ENCODE measurements around the gene PCDHGB4.

PCDHGB4 gene

GRCh38 chr5:141351591-141351990 lies 35.9 kb upstream of the PCDHGB4 start:
- H3K27ac ChIP-seq (ENCODE audit: extremely low read depth, low read depth, low read length): no peak overlapping the region
- peaks cover 2% of the 10 kb centered on the region; the same call in 1 of the 2 replicates for H3K4me1 ChIP-seq (ENCODE audit: control insufficient read depth, insufficient read depth, low read length)
- H3K4me3 ChIP-seq (ENCODE audit: low read depth, low read length): no peak overlapping the region
- no peak for TF ChIP-seq ZNF585B (tag by site-specific recombination; IDR thresholded peaks at IDR 0.05)
- TF ChIP-seq HOXA7 (CRISPR knock-in tag; IDR thresholded peaks at IDR 0.05; ENCODE audit: borderline replicate concordance): no peak
- TF ChIP-seq ZNF280C (tag by site-specific recombination; IDR thresholded peaks at IDR 0.05): no peak
- no peak for TF ChIP-seq ZNF677 (tag by site-specific recombination; IDR thresholded peaks at IDR 0.05)
- no peak for TF ChIP-seq ZNF626 (tag by site-specific recombination; IDR thresholded peaks at IDR 0.05)
- TF ChIP-seq ZNF600 (tag by site-specific recombination; IDR thresholded peaks at IDR 0.05): no peak
- TF ChIP-seq ZNF670 (tag by site-specific recombination; IDR thresholded peaks at IDR 0.05; ENCODE audit: low read depth): no peak
- H3K9me3 ChIP-seq (ENCODE audit: control insufficient read depth, insufficient read depth, low read depth, low read length): no peaks in the 10 kb centered on the region
- no peaks in the 10 kb centered on the region for H3K36me3 ChIP-seq (ENCODE audit: control insufficient read depth in 2 of 2, insufficient read depth in 1 of 2, low read length in 2 of 2)
- ChIA-PET CTCF (interaction anchor here (3.0 to 5.6 kb wide), 3 partner anchors 13 to 213 kb away, joined by 11 to 33 read pairs (median 17); partner anchors contain the start of genes PCDHGA11 and PCDHGA2), POLR2A (no interaction called here)

- CTCF ChIA-PET: interaction anchor here (0.7 to 2.6 kb wide), 19 partner anchors 9 to 213 kb away, joined by 3 to 17 read pairs (median 5); partner anchors contain the start of genes PCDHGA2, PCDHGA5 and TAF7
- Histone ChIP-seq H3K9me3 (ENCODE audit: control insufficient read depth, insufficient read depth, low read depth, low read length) (no peaks in the 10 kb centered on the region), H3K27ac (ENCODE audit: extremely low read depth, low read depth, low read length) (no peak within 1 kb of the TSS), H3K4me1 (ENCODE audit: control insufficient read depth, insufficient read depth, low read length) (peaks cover 2% of the 10 kb centered on the region; the same call in 1 of the 2 replicates), H3K36me3 (ENCODE audit: control insufficient read depth in 2 of 2, insufficient read depth in 1 of 2, low read length in 2 of 2) (no peaks in the 10 kb centered on the region), H3K4me3 (ENCODE audit: low read depth, low read length) (peak within 1 kb of the TSS; percentile 13)
- TF ChIP-seq ZNF555 (tag by site-specific recombination; conservative IDR thresholded peaks at IDR 0.05): no peak
- TF ChIP-seq ZNF654 (tag by site-specific recombination; IDR thresholded peaks at IDR 0.05; ENCODE audit: low read depth): peak; percentile 21
- TF ChIP-seq ZFP69B (tag by site-specific recombination; IDR thresholded peaks at IDR 0.05): no peak
- POLR2A ChIA-PET: no interaction called here
Observed at GRCh38 chr5:141354900-141355469, 32.5 kb upstream of the PCDHGB4 start, which contains the start of gene PCDHGA4. PCDHGA4 (plus strand) TSS chr5:141355021; CDS start chr5:141355108, 87 bp downstream.

GRCh38 chr5:141355641-141356040 lies 31.9 kb upstream of the PCDHGB4 start:
- Histone ChIP-seq H3K27ac (ENCODE audit: extremely low read depth, low read depth, low read length) (no peak overlapping the region), H3K36me3 (ENCODE audit: control insufficient read depth in 2 of 2, insufficient read depth in 1 of 2, low read length in 2 of 2) (no peaks in the 10 kb centered on the region), H3K4me1 (ENCODE audit: control insufficient read depth, insufficient read depth, low read length) (no peaks in the 10 kb centered on the region), H3K9me3 (ENCODE audit: control insufficient read depth, insufficient read depth, low read depth, low read length) (peaks cover 1% of the 10 kb centered on the region; the same call in 1 of the 2 replicates), H3K4me3 (ENCODE audit: low read depth, low read length) (no peak overlapping the region)
- CTCF ChIA-PET: interaction anchor here (0.7 to 2.6 kb wide), 12 partner anchors 9 to 208 kb away, joined by 3 to 17 read pairs (median 6); partner anchors contain the start of genes PCDHGA2 and PCDHGA5
- POLR2A ChIA-PET: no interaction called here
- TF ChIP-seq ZNF621 (tag by site-specific recombination; IDR thresholded peaks at IDR 0.05): no peak
- TF ChIP-seq ZNF549 (tag by site-specific recombination; IDR thresholded peaks at IDR 0.05): no peak
- TF ChIP-seq ZNF366 (tag by site-specific recombination; conservative IDR thresholded peaks at IDR 0.05): no peak
- TF ChIP-seq ZBTB11 (tag by site-specific recombination; conservative IDR thresholded peaks at IDR 0.05; ENCODE audit: low read depth): no peak
- TF ChIP-seq ZNF670 (tag by site-specific recombination; IDR thresholded peaks at IDR 0.05; ENCODE audit: low read depth): no peak
- no peak for TF ChIP-seq ZSCAN16 (tag by site-specific recombination; IDR thresholded peaks at IDR 0.05)
- TF ChIP-seq ZNF521 (tag by site-specific recombination; IDR thresholded peaks at IDR 0.05): no peak
- no peak for TF ChIP-seq IKZF3 (tag by site-specific recombination; IDR thresholded peaks at IDR 0.05)
- TF ChIP-seq ZNF398 (tag by site-specific recombination; IDR thresholded peaks at IDR 0.05): no peak
- no peak for TF ChIP-seq ZNF16 (tag by site-specific recombination; IDR thresholded peaks at IDR 0.05; ENCODE audit: low read depth)
- TF ChIP-seq YY2 (tag by site-specific recombination; IDR thresholded peaks at IDR 0.05): no peak
- no peak for TF ChIP-seq ZNF433 (tag by site-specific recombination; IDR thresholded peaks at IDR 0.05; ENCODE audit: low read depth)
- TF ChIP-seq ZNF513 (tag by site-specific recombination; IDR thresholded peaks at IDR 0.05): no peak
